Stimulated activated CD4-positive, alpha-beta T cell treated with anti-CD3 and anti-CD28 coated beads, Interleukin-4, amount 100 ng/mL, for 1 hour (primary cell): ENCODE data around the gene KCNC4.
A peak's percentile ranks its signal among the peaks of the same experiment; 100 is the strongest.

Experiments used
- DNase-seq: peaks from one replicate; pipeline ENCODE4 v3.0.0-alpha.2; 2020

Gene KCNC4

GRCh38 chr1:110209715-110210603, at the start of gene KCNC4:
Gene KCNC4, plus strand, starts transcription at chr1:110210314. Its CDS starts 1,186 bp downstream, at chr1:110211500.
- peak; percentile 88 for DNase-seq

- DNase-seq: no peak
Observed at GRCh38 chr1:110160538-110161100, 49.5 kb upstream of the KCNC4 start.

- no peak for DNase-seq
Observed at GRCh38 chr1:110161165-110161564, 48.9 kb upstream of the KCNC4 start.

GRCh38 chr1:110161849-110162248, 48.3 kb upstream of the KCNC4 start:
- no peak for DNase-seq

DNA sequence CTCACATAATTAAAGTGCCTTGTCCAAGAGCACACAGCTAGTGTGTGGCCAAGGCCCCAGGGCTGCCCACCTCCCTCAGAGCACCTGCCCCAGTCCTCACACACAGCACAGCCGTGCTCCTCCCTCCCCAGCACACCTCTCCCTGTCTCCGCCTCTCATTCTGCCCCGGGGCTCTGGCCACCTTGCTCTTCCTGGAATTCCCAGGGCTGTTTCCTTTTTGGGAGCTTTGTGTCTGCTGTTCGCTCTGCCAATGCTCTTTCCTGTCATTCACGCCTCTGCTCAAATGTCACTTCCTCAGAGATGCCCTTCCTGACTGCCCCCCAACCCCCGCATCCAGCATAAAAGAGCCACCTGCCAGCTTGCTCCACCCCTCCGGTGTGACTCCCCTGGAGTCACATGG, 46.5 kb upstream of the KCNC4 start:
- no peak for DNase-seq

- no peak for DNase-seq
Observed at GRCh38 chr1:110164725-110165350, 45.3 kb upstream of the KCNC4 start.

DNA sequence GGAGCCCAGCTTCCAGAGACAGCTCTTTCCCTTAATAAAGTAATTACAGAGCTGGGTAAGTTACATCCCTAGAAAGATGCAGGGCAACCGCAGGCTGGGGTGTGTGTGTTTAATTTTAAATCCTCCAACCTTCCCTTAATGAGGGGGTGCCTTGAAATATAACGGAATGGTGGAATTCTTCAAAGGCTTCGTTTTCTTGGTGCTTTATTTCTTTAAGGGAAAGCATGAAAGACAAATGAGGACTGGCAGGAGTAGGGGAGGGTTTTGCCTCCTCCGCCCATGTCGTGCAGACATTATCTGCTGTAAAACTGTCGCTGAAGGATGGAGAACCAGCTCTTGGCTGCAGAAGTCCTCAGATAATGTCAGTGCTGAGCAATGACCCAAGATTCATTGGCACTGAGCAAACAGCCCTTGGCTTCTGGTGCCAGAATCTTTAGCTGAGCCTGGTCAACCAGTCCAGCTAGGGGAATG, 44.3 kb upstream of the KCNC4 start:
- no peak for DNase-seq

DNA sequence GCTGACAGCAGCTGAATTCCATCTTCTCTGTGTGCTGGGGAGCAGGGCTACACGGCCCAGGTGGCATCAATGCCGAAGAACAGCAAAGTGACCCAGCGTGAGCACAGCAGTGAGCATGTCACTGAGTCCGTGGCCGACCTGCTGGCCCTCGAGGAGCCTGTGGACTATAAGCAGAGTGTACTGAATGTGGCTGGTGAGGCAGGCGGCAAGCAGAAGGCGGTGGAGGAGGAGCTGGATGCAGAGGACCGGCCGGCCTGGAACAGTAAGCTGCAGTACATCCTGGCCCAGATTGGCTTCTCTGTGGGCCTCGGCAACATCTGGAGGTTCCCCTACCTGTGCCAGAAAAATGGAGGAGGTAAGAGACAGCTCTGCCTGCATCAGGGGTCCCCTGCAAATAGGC, 43.3 kb upstream of the KCNC4 start:
- no peak for DNase-seq

GRCh38 chr1:110170766-110171733, 39.1 kb upstream of the KCNC4 start:
- no peak for DNase-seq

- DNase-seq: no peak
Observed at GRCh38 chr1:110172001-110172400, 38.1 kb upstream of the KCNC4 start.

- no peak for DNase-seq
Observed at GRCh38 chr1:110173466-110174105, 36.5 kb upstream of the KCNC4 start.

GRCh38 chr1:110174961-110175360, 35.2 kb upstream of the KCNC4 start:
- no peak for DNase-seq

DNA sequence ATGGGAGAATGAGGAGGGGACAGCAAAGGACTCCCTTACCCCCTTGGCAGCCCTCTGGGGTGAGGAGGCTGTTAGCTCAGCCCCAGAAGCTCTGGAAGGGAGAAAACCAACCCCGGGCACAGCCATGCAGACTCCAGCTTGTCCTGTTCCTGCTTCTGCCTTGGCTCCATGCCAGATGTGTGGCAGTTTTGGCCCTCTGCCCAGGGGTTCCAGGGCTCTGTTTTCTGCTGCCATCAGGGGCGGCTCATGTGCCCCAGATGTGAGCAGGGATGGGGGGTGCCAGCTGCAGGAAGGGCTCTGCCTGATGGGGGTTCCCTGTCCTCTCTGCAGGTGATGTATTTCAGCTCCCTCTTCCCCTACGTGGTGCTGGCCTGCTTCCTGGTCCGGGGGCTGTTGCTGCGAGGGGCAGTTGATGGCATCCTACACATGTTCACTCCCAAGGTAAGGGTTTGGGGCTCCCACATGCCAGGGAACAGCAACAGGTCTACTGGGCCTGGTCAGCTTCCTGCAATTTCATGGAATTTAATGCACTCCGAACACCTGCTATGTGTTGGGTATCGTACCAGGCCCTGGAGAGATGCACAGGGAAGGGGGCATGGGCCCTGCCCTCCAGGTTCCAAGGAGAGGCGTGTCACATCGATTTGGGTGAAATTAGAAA, 33.7 kb upstream of the KCNC4 start:
- no peak for DNase-seq

DNA sequence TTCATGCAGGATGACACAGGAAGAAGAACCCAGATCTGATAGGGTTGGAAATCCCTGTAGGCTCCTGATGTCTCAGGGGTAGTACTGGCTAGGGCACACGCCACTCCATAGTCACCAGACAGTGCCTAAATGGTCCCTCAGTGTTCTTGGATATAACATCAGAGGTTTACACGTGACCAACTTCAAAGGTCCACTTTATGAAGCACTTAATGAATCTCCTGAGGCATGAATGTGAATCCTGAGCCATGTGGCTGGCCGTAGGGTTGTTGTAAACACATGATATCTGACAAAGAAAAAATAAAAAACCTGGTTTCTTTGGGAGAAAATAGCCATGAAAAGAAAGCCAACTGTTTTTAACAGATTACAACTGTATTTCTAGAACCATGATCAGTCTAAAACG, 32.3 kb upstream of the KCNC4 start:
- DNase-seq: no peak

DNA sequence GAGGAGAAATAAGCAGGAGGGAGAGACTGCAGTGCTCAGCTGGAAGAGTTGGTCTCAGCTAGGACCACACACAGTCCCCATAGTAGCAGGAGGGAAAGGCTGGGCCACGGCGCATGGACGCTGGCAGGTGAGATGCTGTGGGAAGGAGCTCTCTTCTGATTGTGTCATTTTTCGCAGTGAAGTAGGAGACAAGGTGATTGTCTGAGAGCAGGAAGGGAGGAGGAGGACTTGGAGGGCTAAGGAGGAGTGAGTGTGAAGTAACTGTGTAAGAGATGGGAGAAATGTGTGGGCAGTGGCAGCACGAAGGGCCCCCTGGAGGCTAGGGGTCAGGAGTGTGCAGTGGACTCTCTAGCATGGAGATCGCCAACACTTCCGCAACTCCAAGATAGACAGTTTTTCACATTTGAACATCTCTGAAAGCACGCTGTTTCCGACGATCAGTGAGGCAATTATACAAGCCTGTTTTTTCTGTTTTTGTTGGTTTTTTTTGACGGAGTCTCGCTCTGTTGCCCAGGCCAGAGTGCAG, 26.4 kb upstream of the KCNC4 start:
- DNase-seq: no peak

DNA sequence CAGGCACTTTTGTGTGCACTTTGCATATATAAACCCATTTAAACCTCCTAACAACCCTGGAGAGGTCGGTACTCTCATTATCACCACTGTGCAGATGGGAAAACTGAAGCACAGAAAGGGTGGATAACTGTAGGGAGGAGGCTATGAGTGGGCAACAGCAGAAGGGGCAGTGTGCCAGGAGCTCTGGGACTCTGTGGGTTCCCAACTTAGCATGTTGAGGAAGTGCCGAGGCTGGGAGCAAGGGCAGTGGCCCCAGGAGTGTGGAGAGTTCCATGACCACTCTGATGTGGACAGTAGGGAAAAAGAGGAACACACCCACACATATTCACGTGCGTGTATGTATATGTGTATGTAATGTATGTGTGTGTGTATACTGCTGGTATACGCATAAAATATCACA, 25.7 kb upstream of the KCNC4 start:
- no peak for DNase-seq

GRCh38 chr1:110185181-110185580, 24.9 kb upstream of the KCNC4 start:
- no peak for DNase-seq

- no peak for DNase-seq
Observed at GRCh38 chr1:110186558-110186957, 23.6 kb upstream of the KCNC4 start.

GRCh38 chr1:110187139-110187890, 22.8 kb upstream of the KCNC4 start:
- no peak for DNase-seq

GRCh38 chr1:110188035-110188618, 22.0 kb upstream of the KCNC4 start:
- DNase-seq: no peak
